Uterus (tissue), 4 donors: ENCODE data around the gene MS4A6A. TPM values are rescaled to one million over a fixed set of nuclear protein-coding genes. Genes with fewer than 3 reads are reported as not detected.
"Not testable (repeated sequence)": the region's sequence is repeated elsewhere in the genome, so short reads cannot be mapped to it uniquely, and the experiment has no call there.

Source experiments
- DNase-seq, 2 donors: peaks; one replicate each; pipeline ENCODE4 v3.0.0-alpha.2; 2019 to 2020
- H3K27ac ChIP-seq, 2 donors: fragments of 200-600 bp; sonication (generic); 1 replicate in 1 of 2; 2 replicates in 1 of 2; pipeline ENCODE4 v1.5.1; 2016 to 2018
- H3K27me3 ChIP-seq, 2 donors: fragments of 200-600 bp; sonication (generic); one replicate each; pipeline ENCODE4 v1.5.1; 2018 to 2019; ENCODE audit warnings: control low read depth in 1 of 2
- H3K36me3 ChIP-seq, 2 donors: fragments of 200-600 bp; sonication (generic); one replicate each; pipeline ENCODE4 v1.5.1; 2019; ENCODE audit warnings: control low read depth in 1 of 2
- H3K4me1 ChIP-seq, 2 donors: fragments of 200-600 bp; sonication (generic); one replicate each; pipeline ENCODE4 v1.5.1; 2018 to 2019; ENCODE audit warnings: control low read depth in 1 of 2
- H3K4me3 ChIP-seq, 2 donors: fragments of 200-600 bp; sonication (generic); 1 replicate in 1 of 2; 2 replicates in 1 of 2; pipeline ENCODE4 v1.5.1; 2018 to 2019; ENCODE audit warnings: mild to moderate bottlenecking in 1 of 2
- H3K9me3 ChIP-seq, 2 donors: fragments of 200-600 bp; sonication (generic); one replicate each; pipeline ENCODE4 v1.5.1; 2019; ENCODE audit warnings: control low read depth in 1 of 2
- CTCF ChIP-seq, 4 experiments: fragments of 200-600 bp in 2 of 4; fragments of 450-650 bp in 2 of 4; sonication (generic) in 2 of 4; IDR thresholded peaks; one replicate each; pipeline ENCODE4 v1.5.1; 2016 to 2019; ENCODE audit warnings: antibody characterized with exemption in 4 of 4, mild to moderate bottlenecking in 2 of 4, moderate library complexity in 1 of 4
- POLR2A ChIP-seq, 2 donors: fragments of 450-650 bp; IDR thresholded peaks; one replicate each; pipeline ENCODE4 v1.6.1; 2016; ENCODE audit warnings: antibody characterized with exemption in 2 of 2, mild to moderate bottlenecking in 1 of 2, moderate library complexity in 1 of 2
- intact Hi-C: fragments of 100-400 bp; cut with DNase I; formaldehyde crosslinking; loops from one replicate; pipeline ENCODE4 v1.15.1; 2023; ENCODE audit warnings: low total_unique reads
- total RNA-seq, 4 donors: library from RNA; depleted of rRNA in 3 of 4; stranded (reverse); fragments of >200 nt in 3 of 4; gene quantifications; one replicate each; pipeline versions ENCODE4 v1.1.0 to v1.2.4, GENCODE V29; 2014 to 2023
- donor health status: DM: yes; HTN: yes; CAD: no.

Gene MS4A6A
- total RNA-seq, 4 donors from 2014 or later, result 35.2 to 51.7 (median 40.3) TPM

DNA sequence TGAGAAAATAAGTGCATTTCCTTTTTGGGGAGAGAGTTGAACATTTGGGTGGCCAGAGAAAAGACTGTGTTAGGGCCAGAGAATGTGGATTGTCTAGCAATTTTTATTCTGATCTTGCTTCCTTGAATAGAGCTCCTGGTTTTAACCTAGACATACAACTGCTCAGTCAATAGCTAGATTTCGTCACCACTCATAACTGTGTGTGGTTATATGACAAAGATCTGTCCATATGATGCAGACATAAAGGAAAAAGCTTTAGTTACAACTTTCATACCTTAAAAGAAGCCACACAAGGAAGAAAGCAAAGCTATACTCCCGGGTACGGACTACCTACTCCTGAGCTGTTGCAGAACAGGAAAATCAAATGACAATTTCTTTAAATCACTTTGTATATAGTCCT is 37.2 kb downstream of the MS4A6A start:
- no peaks in the 10 kb centered on the region for H3K36me3 ChIP-seq
- no peaks in the 10 kb centered on the region for H3K9me3 ChIP-seq
- no peak overlapping the region for H3K4me3 ChIP-seq
- intact Hi-C loops, result no loop called here
- no peaks in the 10 kb centered on the region for H3K27me3 ChIP-seq
- TF ChIP-seq POLR2A (IDR thresholded peaks at IDR 0.05) (no peak), CTCF (IDR thresholded peaks at IDR 0.05) (no peak)
- no peak overlapping the region for H3K27ac ChIP-seq
- no peak for DNase-seq
- H3K4me1 ChIP-seq, result no peaks in the 10 kb centered on the region

DNA sequence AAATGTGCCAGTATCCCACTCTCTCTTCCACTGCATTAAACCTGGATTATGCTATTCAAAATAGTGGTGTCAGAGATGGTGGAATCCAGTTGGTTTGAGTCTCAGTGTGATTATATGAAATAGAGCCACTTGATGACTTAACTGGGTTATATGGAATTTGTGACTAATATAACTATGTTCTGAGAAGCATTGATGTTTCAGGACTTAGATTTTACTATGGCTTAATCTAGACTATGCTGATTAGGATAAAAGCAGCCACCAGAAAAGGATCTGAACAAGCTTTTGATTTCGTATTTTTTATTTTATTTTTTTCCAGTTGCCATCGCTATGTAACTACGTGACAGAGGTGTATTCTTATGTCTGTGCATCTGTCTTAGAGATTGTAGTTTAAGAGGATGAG is 39.1 kb downstream of the MS4A6A start:
- H3K36me3 ChIP-seq, result no peaks in the 10 kb centered on the region
- H3K27ac ChIP-seq, result no peak overlapping the region
- no peaks in the 10 kb centered on the region for H3K4me1 ChIP-seq
- no peak for TF ChIP-seq CTCF (IDR thresholded peaks at IDR 0.05)
- TF ChIP-seq POLR2A (IDR thresholded peaks at IDR 0.05), result no peak
- no peaks in the 10 kb centered on the region for H3K9me3 ChIP-seq
- intact Hi-C loops, result no loop called here
- DNase-seq, result no peak
- no peaks in the 10 kb centered on the region for H3K27me3 ChIP-seq
- no peak overlapping the region for H3K4me3 ChIP-seq

- H3K27ac ChIP-seq, result no peak overlapping the region
- intact Hi-C loops, result no loop called here
- H3K4me1 ChIP-seq, result no peaks in the 10 kb centered on the region
- H3K27me3 ChIP-seq, result no peaks in the 10 kb centered on the region
- DNase-seq, result no peak
- TF ChIP-seq CTCF (IDR thresholded peaks at IDR 0.05), result no peak
- TF ChIP-seq POLR2A (IDR thresholded peaks at IDR 0.05), result no peak
- no peak overlapping the region for H3K4me3 ChIP-seq
- H3K9me3 ChIP-seq, result no peaks in the 10 kb centered on the region
- no peaks in the 10 kb centered on the region for H3K36me3 ChIP-seq
Observed at GRCh38 chr11:60133917-60134316, 49.0 kb downstream of the MS4A6A start.

DNA sequence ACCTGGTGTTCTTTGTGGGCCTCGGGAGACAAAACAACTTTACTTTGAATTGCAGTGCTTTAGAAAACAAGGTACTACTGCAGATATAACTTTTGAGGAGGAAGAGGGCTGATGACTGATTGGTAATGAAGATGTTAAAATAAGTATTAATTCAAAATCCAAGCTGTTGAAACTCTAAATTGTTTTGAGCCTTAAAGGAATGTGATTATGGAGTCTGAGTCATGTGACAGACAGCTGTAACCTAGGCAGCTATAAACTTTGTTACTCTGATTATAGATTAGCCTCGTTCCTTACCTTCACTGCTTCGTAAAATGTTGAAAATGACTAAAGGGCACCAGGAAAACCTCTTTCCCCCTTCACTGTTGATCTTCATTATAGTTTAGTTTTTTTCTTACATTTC is 51.0 kb downstream of the MS4A6A start:
- intact Hi-C loops, result no loop called here
- TF ChIP-seq POLR2A (IDR thresholded peaks at IDR 0.05), result no peak
- Histone ChIP-seq H3K4me1 (no peaks in the 10 kb centered on the region), H3K9me3 (no peaks in the 10 kb centered on the region), H3K27ac (no peak overlapping the region), H3K27me3 (no peaks in the 10 kb centered on the region), H3K36me3 (no peaks in the 10 kb centered on the region), H3K4me3 (no peak overlapping the region)
- DNase-seq, result no peak

DNA sequence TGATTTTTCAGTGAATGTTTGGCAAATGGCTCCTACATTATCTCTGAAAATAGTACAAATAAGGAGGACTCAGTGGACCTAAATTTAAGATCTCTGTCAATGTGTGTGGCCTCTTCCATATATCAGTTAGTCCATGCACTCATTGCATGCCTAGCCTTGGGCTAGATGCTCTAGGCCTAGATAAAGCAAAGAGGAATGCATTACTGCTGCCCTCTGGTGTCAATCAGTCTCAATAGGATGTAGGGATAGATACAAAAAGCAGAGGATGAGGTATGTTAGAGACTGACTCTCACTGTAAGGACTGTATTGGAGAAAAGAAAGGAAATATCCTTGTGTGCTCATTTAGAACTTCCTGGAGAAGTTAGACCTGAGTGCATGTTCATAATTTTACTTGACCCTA is 52.4 kb downstream of the MS4A6A start:
- Histone ChIP-seq H3K27me3 (no peaks in the 10 kb centered on the region), H3K4me3 (no peak overlapping the region), H3K36me3 (no peaks in the 10 kb centered on the region), H3K27ac (no peak overlapping the region), H3K9me3 (no peaks in the 10 kb centered on the region), H3K4me1 (no peaks in the 10 kb centered on the region)
- TF ChIP-seq CTCF (IDR thresholded peaks at IDR 0.05), result peak in 2 of 4 experiments; percentile 29 to 35
- no peak for TF ChIP-seq POLR2A (IDR thresholded peaks at IDR 0.05)
- intact Hi-C loops, result no loop called here
- DNase-seq, result peak in 1 of 2 donors; percentile 23

- Histone ChIP-seq H3K27ac (no peak overlapping the region), H3K36me3 (no peaks in the 10 kb centered on the region), H3K27me3 (no peaks in the 10 kb centered on the region), H3K4me3 (no peak overlapping the region), H3K4me1 (no peaks in the 10 kb centered on the region), H3K9me3 (no peaks in the 10 kb centered on the region)
- DNase-seq, result no peak
- TF ChIP-seq CTCF (IDR thresholded peaks at IDR 0.05) (no peak), POLR2A (IDR thresholded peaks at IDR 0.05) (no peak)
- intact Hi-C loops, result no loop called here
Observed at GRCh38 chr11:60129853-60130252, 53.0 kb downstream of the MS4A6A start.

GRCh38 chr11:60128866-60129265 is 54.0 kb downstream of the MS4A6A start:
- H3K27ac ChIP-seq, H3K4me3 ChIP-seq, intact Hi-C loops, H3K27me3 ChIP-seq, H3K4me1 ChIP-seq, H3K36me3 ChIP-seq, H3K9me3 ChIP-seq, DNase-seq: not testable (repeated sequence)
